ENCODE results near the gene MDFI.

DNA sequence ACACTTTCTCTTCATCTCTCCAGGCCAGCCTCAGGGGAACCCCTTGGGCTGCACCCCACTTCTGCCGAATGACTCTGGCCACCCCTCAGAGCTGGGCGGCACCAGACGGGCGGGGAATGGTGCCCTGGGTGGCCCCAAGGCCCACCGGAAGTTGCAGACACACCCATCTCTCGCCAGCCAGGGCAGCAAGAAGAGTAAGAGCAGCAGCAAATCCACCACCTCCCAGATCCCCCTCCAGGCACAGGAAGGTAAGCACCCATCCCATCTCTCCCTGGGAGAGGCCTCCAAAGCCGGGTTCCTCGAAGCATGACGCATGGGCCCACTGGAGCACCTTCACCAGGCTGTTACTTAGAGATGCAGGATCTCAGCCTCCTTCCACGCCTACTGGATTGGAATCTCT, 11.3 kb downstream of the MDFI start:
- TF ChIP-seq, protein P1, sequence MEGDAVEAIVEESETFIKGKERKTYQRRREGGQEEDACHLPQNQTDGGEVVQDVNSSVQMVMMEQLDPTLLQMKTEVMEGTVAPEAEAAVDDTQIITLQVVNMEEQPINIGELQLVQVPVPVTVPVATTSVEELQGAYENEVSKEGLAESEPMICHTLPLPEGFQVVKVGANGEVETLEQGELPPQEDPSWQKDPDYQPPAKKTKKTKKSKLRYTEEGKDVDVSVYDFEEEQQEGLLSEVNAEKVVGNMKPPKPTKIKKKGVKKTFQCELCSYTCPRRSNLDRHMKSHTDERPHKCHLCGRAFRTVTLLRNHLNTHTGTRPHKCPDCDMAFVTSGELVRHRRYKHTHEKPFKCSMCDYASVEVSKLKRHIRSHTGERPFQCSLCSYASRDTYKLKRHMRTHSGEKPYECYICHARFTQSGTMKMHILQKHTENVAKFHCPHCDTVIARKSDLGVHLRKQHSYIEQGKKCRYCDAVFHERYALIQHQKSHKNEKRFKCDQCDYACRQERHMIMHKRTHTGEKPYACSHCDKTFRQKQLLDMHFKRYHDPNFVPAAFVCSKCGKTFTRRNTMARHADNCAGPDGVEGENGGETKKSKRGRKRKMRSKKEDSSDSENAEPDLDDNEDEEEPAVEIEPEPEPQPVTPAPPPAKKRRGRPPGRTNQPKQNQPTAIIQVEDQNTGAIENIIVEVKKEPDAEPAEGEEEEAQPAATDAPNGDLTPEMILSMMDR (IDR thresholded peaks at IDR 0.05) = no peak
- TF ChIP-seq POLR2A (IDR thresholded peaks at IDR 0.05) = no peak

Data from testis (tissue), 2 donors.